K562 (cell line): ENCODE results near the gene DPH7. TPM values are rescaled to one million over a fixed set of nuclear protein-coding genes. Genes with fewer than 3 reads are reported as not detected.
A peak's percentile ranks its signal among the peaks of the same experiment; 100 is the strongest.

Experiments
- BHLHE40 ChIP-seq: IDR thresholded peaks from 2 replicates; pipeline ENCODE4 v1.6.1; 2011; ENCODE audit warnings: low read length, improper control_type of control experiment
- CBX5 ChIP-seq: IDR thresholded peaks from 2 replicates; pipeline ENCODE4 v1.6.1; 2014; ENCODE audit warnings: low read depth, borderline replicate concordance
- FOXO4 ChIP-seq: fragments of 450-650 bp; formaldehyde crosslinking; IDR thresholded peaks from 2 replicates; pipeline ENCODE4 v1.4.0; 2020; ENCODE audit warnings: mild to moderate bottlenecking, moderate library complexity
- FOXP1 ChIP-seq: sonication (generic); formaldehyde crosslinking; IDR thresholded peaks from 2 replicates; pipeline ENCODE4 v1.8.0; 2022; ENCODE audit warnings: mild to moderate bottlenecking, missing genetic modification reagents
- HMGN3 ChIP-seq: IDR thresholded peaks from 2 replicates; pipeline ENCODE4 v1.6.1; 2011; ENCODE audit warnings: borderline replicate concordance, low read depth, mild to moderate bottlenecking, mixed read lengths, low read length; ENCODE audit not compliant: insufficient read length; ENCODE audit errors: extremely low read depth
- IFI16 ChIP-seq: fragments of 250-450 bp; sonication (Bioruptor Pico); IDR thresholded peaks from 2 replicates; pipeline ENCODE4 v2.1.2; 2022; ENCODE audit warnings: mild to moderate bottlenecking, inconsistent platforms
- KLF10 ChIP-seq: fragments of 250-450 bp; sonication (Bioruptor Pico); IDR thresholded peaks from 2 replicates; pipeline ENCODE4 v1.6.1; 2021; ENCODE audit warnings: matching md5 sums
- MBD2 ChIP-seq: sonication (generic); IDR thresholded peaks from 2 replicates; pipeline ENCODE4 v1.6.1; 2016; ENCODE audit warnings: low read depth, borderline replicate concordance
- MGA ChIP-seq: fragments of 450-650 bp; IDR thresholded peaks from 2 replicates; pipeline ENCODE4 v1.6.1; 2016; ENCODE audit warnings: mild to moderate bottlenecking, moderate library complexity
- MXD1 ChIP-seq: fragments of 250-450 bp; sonication (Bioruptor Pico); IDR thresholded peaks from 2 replicates; pipeline ENCODE4 v1.8.0; 2021; ENCODE audit warnings: borderline replicate concordance, mild to moderate bottlenecking, moderate library complexity; ENCODE audit not compliant: poor library complexity, severe bottlenecking
- PRMT5 ChIP-seq: sonication (generic); formaldehyde crosslinking; IDR thresholded peaks from 2 replicates; pipeline ENCODE4 v1.5.0; 2020; ENCODE audit warnings: missing genetic modification reagents
- SOX6 ChIP-seq: fragments of 450-650 bp; IDR thresholded peaks from 2 replicates; pipeline ENCODE4 v1.6.1; 2014; ENCODE audit warnings: mild to moderate bottlenecking
- TAF1 ChIP-seq: IDR thresholded peaks from 2 replicates; pipeline ENCODE4 v1.6.1; 2011; ENCODE audit warnings: mild to moderate bottlenecking, low read length, moderate library complexity; ENCODE audit not compliant: insufficient read depth, control insufficient read depth, severe bottlenecking; ENCODE audit errors: extremely low read depth
- polyA plus RNA-seq, 8 experiments: library from polyadenylated mRNA; depleted of rRNA in 4 of 8; stranded (reverse) in 5 of 8; unstranded in 3 of 8; fragments of >200 nt; fragmentation: Nextera tagmentation in 2 of 8; fragmentation: Illumina TruSeq in 1 of 8; extraction: Ambion mirVana in 2 of 8; extraction: Trizol in 1 of 8; gene quantifications; 2 replicates each; pipeline versions ENCODE4 v1.2.1 to v1.2.3, GENCODE V29; 2011 to 2014; ENCODE audit warnings: inconsistent platforms in 1 of 8, missing spikeins in 1 of 8
- total RNA-seq, 7 experiments: library from RNA; depleted of rRNA in 6 of 7; stranded (reverse); fragments of >200 nt in 6 of 7; fragmentation: Illumina TruSeq in 2 of 7; extraction: Trizol in 2 of 7; gene quantifications; 2 replicates each; pipeline versions ENCODE4 v1.2.1 to v1.2.3, GENCODE V29; 2011 to 2021; ENCODE audit warnings: low replicate concordance in 1 of 7

Gene DPH7
- total and polyA plus RNA-seq, 9 of the 15 experiments (the other 6 are each of a cell fraction or from before 2014, with no cell fraction given) = 13.9 to 68.6 (median 41.3) TPM

- TF ChIP-seq MGA = peak; percentile 52; the same call in 1 of the 2 replicates
- TF ChIP-seq PRMT5 (CRISPR knock-in tag) = no peak
- TF ChIP-seq MBD2 = peak; percentile 57; the same call in 1 of the 2 replicates
- peak; percentile 49; the same call in 1 of the 2 replicates for TF ChIP-seq FOXP1 (CRISPR knock-in tag)
- TF ChIP-seq HMGN3 = peak; percentile 91
- TF ChIP-seq TAF1 = peak; percentile 81
- no peak for TF ChIP-seq FOXO4 (CRISPR knock-in tag)
- TF ChIP-seq KLF10 (CRISPR knock-in tag) = no peak
- peak; percentile 50; the same call in 1 of the 2 replicates for TF ChIP-seq CBX5
- no peak for TF ChIP-seq MXD1 (CRISPR knock-in tag)
- TF ChIP-seq SOX6 = peak; percentile 56; the same call in 1 of the 2 replicates
- peak; percentile 54 for TF ChIP-seq BHLHE40
- no peak for TF ChIP-seq IFI16 (CRISPR knock-in tag)
Measured at GRCh38 chr9:137578518-137579258, at the start of gene DPH7 (continued).
